Heart right ventricle (tissue), 16 donors: ENCODE results near the gene PRKCE. TPM values are rescaled to one million over a fixed set of nuclear protein-coding genes. Genes with fewer than 3 reads are reported as not detected.

Experiments used
- ATAC-seq, 8 donors: fragments of 200-7000 bp; cut with Tn5 transposase; one replicate each; pipeline ENCODE4 v1.9.1; 2020; ENCODE audit warnings: mild to moderate bottlenecking in 8 of 8, moderate library complexity in 8 of 8, moderate number of reproducible peaks in 1 of 8
- DNase-seq, 2 donors: peaks; one replicate each; pipeline ENCODE4 v3.0.0-alpha.2; 2020
- H3K27ac ChIP-seq, 10 donors: fragments of 200-600 bp; sonication (generic) in 2 of 10; one replicate each; pipeline versions ENCODE4 v1.5.0 to v1.8.0; 2020 to 2022; ENCODE audit warnings: mild to moderate bottlenecking in 3 of 10
- H3K27me3 ChIP-seq, 7 donors: fragments of 200-600 bp; one replicate each; pipeline ENCODE4 v1.8.0; 2021 to 2022; ENCODE audit warnings: mild to moderate bottlenecking in 2 of 7
- H3K36me3 ChIP-seq, 9 donors: fragments of 200-600 bp; sonication (generic) in 1 of 9; one replicate each; pipeline versions ENCODE4 v1.5.0 to v1.8.0; 2020 to 2022; ENCODE audit warnings: mild to moderate bottlenecking in 2 of 9
- H3K4me1 ChIP-seq, 9 donors: fragments of 200-600 bp; sonication (generic) in 1 of 9; one replicate each; pipeline versions ENCODE4 v1.5.0 to v1.8.0; 2020 to 2022; ENCODE audit warnings: mild to moderate bottlenecking in 4 of 9
- H3K4me3 ChIP-seq, 10 donors: fragments of 200-600 bp; sonication (generic) in 2 of 10; one replicate each; pipeline versions ENCODE4 v1.5.0 to v1.8.0; 2020 to 2022; ENCODE audit warnings: mild to moderate bottlenecking in 7 of 10, moderate library complexity in 2 of 10
- H3K9me3 ChIP-seq, 11 donors: fragments of 200-600 bp in 10 of 11; sonication (generic) in 2 of 11; one replicate each; pipeline versions ENCODE4 v1.5.0 to v1.8.0; 2013 to 2022; ENCODE audit warnings: mild to moderate bottlenecking in 2 of 11, control low read depth in 1 of 11, moderate library complexity in 1 of 11
- WGBS, 2 donors: extraction: QIAGEN DNeasy Blood & Tissue Kit; methylation state at CpG; one replicate each; pipeline ENCODE4 v1.1.7; 2013; ENCODE audit warnings: inconsistent platforms in 1 of 2; 5-methylcytosine and 5-hydroxymethylcytosine counted together
- intact Hi-C, 10 donors: fragments of 100-400 bp; cut with DNase I; formaldehyde crosslinking; loops; one replicate each; pipeline versions ENCODE4 v1.11.1 to v1.14.2; 2022
- polyA plus RNA-seq, 2 donors: library from polyadenylated mRNA; stranded (reverse); fragments of 200-250 nt; gene quantifications; one replicate each; pipeline ENCODE4 v1.2.3, GENCODE V29; 2013
- total RNA-seq, 10 donors: library from RNA; stranded (reverse); fragmentation: NEBNext Ultra II Directional in 3 of 10; extraction: Animal tissue kit (Norgen Biotek cat#: 25700) in 3 of 10; gene quantifications; one replicate each; pipeline versions ENCODE4 v1.2.1 to v1.2.4, GENCODE V29; 2021 to 2023
- TF ChIP-seq, protein P1 (sequence below), 9 donors: fragments of 200-600 bp; sonication (generic) in 2 of 9; IDR thresholded peaks; one replicate each; pipeline versions ENCODE4 v1.5.0 to v1.8.0; 2021 to 2022; ENCODE audit warnings: antibody characterized with exemption in 9 of 9, mild to moderate bottlenecking in 5 of 9, moderate library complexity in 1 of 9
- donor health status: Arrhythmogenic right ventricular cardiomyopathy.
- donor health status: ischemic (EF 13 %, LVEDD 7.1; RV severe dilation, severe dysfunction).
- donor health status: healthy with polysubstance abuse.
- donor health status: DM: no; HTN: yes; CAD: no.
- donor health status: DM: no; HTN: no; CAD: no.
- donor health status: ischemic (EF 25% LVEDD 6.9; RV normal size, moderate dysfunction).
- donor health status: ischemic (EF 25% LVEDD 5.7; RV mildly dilated, moderate dysfunction).
- donor health status: healthy.
- donor health status: DM: yes; HTN: yes; CAD: no.
- donor health status: Ischemic cardiomyopathy.
- donor health status: ischemic (EF 35%, LVEDD 5.7; RV mildly dilated, moderate dysfunction).
- donor health status: nonischemic (EF 11% LVEDD 7.7; RV severe dilation, severe dysfunction).
- donor health status: DM: yes; HTN: yes; CAD: no.
- donor health status: PGD.
- donor health status: ischemic (EF 29% LVEDD 5.4; RV normal size, mild dysfunction).
- donor health status: nonischemic (EF 23%, LVEDD 6.1; RV moderate dilation, normal function).

The PRKCE gene
- total and polyA plus RNA-seq, 12 donors, result 3.7 to 22.7 (median 16.7) TPM

DNA sequence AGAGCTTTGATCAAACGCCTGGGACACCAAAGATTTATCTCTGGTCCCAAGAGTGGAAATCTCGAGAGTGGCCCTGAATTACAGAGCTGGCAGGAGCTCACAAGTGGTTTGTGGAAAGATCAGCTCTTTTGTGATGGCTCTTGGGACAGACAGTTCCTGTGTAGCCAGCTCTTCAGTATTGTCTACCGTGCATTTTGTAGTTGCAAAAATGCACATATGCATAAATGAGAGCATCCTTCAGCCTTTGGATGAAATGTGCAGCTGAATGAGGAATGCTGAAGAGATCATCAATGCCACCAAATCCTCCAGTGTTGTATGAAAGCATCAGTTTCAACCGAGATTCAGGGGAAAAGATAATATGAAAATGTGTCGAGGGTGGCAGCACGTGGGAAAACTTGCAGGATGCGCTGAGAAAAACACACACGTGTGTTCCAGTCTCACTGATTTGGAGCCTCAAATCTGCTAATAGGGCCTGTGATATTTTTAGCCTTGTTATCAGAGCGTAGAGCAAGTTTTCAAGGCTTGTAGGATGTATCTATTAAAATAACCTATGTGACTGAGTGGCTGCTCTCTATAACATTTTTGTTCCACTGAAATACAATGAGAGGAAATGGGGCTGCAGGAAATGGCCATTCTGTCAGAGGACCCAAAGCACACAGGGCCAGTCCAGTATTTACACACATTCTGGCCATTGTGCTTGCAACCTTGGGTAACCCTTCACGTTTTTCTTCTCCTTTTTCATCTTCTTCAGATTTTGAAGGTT, 138.7 kb downstream of the PRKCE start:
- Histone ChIP-seq H3K27ac (peak overlapping the region in 9 of 10 donors; percentile 0 to 83 (median 63)), H3K4me3 (no peak overlapping the region), H3K36me3 (no peaks in the 10 kb centered on the region), H3K9me3 (no peaks in the 10 kb centered on the region), H3K4me1 (peaks cover 3 to 58% (median 42%) of the 10 kb centered on the region in 9 donors), H3K27me3 (no peaks in the 10 kb centered on the region)
- intact Hi-C loops, result loop anchor here in 1 of 10 donors (10.0 kb wide), 1 partner anchor 145 kb away; no protein-coding TSS in a partner anchor
- 17 to 18% methylated on average over 10 of the region's 10 CpGs for WGBS, 2 donors
- ATAC-seq (peak; percentile 34 to 82 (median 72)), DNase-seq (no peak)
- TF ChIP-seq, protein P1, sequence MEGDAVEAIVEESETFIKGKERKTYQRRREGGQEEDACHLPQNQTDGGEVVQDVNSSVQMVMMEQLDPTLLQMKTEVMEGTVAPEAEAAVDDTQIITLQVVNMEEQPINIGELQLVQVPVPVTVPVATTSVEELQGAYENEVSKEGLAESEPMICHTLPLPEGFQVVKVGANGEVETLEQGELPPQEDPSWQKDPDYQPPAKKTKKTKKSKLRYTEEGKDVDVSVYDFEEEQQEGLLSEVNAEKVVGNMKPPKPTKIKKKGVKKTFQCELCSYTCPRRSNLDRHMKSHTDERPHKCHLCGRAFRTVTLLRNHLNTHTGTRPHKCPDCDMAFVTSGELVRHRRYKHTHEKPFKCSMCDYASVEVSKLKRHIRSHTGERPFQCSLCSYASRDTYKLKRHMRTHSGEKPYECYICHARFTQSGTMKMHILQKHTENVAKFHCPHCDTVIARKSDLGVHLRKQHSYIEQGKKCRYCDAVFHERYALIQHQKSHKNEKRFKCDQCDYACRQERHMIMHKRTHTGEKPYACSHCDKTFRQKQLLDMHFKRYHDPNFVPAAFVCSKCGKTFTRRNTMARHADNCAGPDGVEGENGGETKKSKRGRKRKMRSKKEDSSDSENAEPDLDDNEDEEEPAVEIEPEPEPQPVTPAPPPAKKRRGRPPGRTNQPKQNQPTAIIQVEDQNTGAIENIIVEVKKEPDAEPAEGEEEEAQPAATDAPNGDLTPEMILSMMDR (IDR thresholded peaks at IDR 0.05), result no peak

DNA sequence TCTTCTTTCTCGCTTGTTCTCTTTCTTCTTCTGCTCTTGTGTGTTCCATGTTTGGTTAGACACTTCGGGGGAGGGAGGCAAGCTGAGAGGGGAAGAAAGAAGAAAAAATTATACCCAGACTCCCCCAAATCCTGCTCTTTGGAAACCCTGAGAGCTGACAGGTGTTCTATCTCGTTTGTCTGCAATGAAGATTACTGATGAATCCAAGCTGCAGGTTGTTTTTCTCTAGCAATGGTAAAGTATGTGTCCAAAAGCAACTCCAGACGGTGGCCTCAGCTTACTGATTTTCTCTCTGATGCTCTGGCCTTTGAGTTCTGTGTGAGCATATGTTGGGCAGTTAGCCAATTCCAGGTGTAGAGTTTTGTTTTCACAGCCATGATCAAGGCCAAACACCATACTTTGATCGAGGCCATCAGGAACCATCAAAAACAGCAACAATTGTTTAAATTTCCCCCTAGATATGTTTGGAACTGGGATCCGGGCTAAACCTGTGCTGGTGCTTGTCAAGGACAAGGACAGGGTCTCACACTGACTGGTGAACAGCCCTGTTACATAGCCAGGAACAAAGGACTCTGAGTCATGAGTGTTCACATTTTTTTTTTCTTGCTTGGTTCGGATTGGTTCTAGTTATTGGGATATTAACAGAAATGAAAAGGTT, 142.0 kb downstream of the PRKCE start:
- no peak overlapping the region for H3K4me3 ChIP-seq
- peak overlapping the region in 2 of 10 donors; percentile 24 to 50 for H3K27ac ChIP-seq
- ATAC-seq, result peak in 1 of 8 donors; percentile 25
- no peak for DNase-seq
- H3K27me3 ChIP-seq, result no peaks in the 10 kb centered on the region
- TF ChIP-seq, protein P1 (IDR thresholded peaks at IDR 0.05), result no peak
- WGBS, 2 donors, result 78 to 81% methylated on average over 7 of the region's 7 CpGs
- H3K36me3 ChIP-seq, result no peaks in the 10 kb centered on the region
- H3K9me3 ChIP-seq, result no peaks in the 10 kb centered on the region
- intact Hi-C loops, result no loop called here
- peaks cover 3 to 59% (median 40%) of the 10 kb centered on the region in 9 donors for H3K4me1 ChIP-seq

DNA sequence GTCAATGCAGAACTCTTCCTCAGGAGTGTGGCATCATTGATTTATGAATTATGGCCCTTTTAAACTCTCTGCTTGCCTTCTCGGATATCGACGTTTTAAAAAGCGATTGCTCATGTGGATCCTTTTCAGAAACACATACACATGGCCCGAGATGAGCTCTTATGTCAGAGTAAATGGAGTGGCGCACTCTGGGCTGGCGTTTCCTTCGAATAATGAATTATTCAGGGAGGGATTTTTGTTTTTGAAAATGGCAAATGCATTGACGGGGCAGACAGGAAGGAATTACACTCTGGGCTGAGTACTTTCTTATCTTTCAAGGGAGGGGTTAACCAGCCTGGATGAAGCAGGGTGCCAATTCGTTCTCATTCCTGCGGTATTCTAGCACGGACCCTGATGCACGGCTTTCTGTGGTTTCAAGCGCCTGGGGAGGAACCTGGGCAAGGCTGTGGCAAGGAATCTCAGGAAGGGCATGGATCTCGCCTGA, 142.7 kb downstream of the PRKCE start:
- TF ChIP-seq, protein P1 (IDR thresholded peaks at IDR 0.05), result no peak

DNA sequence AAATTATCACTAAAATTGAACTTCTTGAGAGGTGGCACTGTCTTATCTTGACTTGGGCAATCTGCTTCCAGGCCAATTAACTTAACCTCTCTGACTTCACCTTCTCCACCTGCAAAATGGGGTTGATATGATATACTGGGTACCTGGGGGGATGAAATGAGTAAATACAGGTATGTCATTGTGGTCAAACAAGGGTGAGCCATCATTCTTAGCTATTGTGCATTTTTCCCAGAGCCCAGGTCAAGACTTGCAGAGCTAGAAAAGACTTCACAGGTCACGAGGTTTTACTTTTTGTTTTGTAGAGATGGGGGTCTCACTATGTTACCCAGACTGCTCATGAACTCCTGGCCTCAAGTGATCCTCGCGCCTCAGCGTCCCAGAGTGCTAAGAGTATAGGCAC, 145.0 kb downstream of the PRKCE start:
- Histone ChIP-seq H3K27ac (no peak overlapping the region), H3K36me3 (no peaks in the 10 kb centered on the region), H3K4me1 (peaks cover 0 to 30% (median 19%) of the 10 kb centered on the region in 9 donors), H3K27me3 (no peaks in the 10 kb centered on the region), H3K9me3 (no peaks in the 10 kb centered on the region), H3K4me3 (no peak overlapping the region)
- intact Hi-C loops, result loop anchor here in 1 of 10 donors (2.0 kb wide), 1 partner anchor 36 kb away; no protein-coding TSS in a partner anchor
- ATAC-seq, result no peak
- TF ChIP-seq, protein P1 (IDR thresholded peaks at IDR 0.05), result no peak
- no peak for DNase-seq
- whole genome bisulfite sequencing, 2 donors, result 77 to 87% methylated on average over 4 of the region's 4 CpGs

More for the DNA sequence above, 142.7 kb downstream of the PRKCE start:
- WGBS, 2 donors, result 36 to 43% methylated on average over 15 of the region's 15 CpGs
- Histone ChIP-seq H3K9me3 (no peaks in the 10 kb centered on the region), H3K36me3 (no peaks in the 10 kb centered on the region), H3K27me3 (no peaks in the 10 kb centered on the region), H3K27ac (peak overlapping the region in 3 of 10 donors; percentile 32 to 50 (median 36)), H3K4me1 (peaks cover 3 to 54% (median 39%) of the 10 kb centered on the region in 9 donors), H3K4me3 (no peak overlapping the region)
- intact Hi-C loops, result no loop called here
- DNase-seq, result no peak
- peak in 3 of 8 donors; percentile 9 to 36 (median 16) for ATAC-seq
